ENCODE results near the gene SNF8. TPM values are rescaled to one million over a fixed set of nuclear protein-coding genes. Genes with fewer than 3 reads are reported as not detected.
A peak's percentile ranks its signal among the peaks of the same experiment; 100 is the strongest.

SNF8 gene, protein sequence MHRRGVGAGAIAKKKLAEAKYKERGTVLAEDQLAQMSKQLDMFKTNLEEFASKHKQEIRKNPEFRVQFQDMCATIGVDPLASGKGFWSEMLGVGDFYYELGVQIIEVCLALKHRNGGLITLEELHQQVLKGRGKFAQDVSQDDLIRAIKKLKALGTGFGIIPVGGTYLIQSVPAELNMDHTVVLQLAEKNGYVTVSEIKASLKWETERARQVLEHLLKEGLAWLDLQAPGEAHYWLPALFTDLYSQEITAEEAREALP
- 148 and 163 TPM in 2 replicates for total RNA-seq

DNA sequence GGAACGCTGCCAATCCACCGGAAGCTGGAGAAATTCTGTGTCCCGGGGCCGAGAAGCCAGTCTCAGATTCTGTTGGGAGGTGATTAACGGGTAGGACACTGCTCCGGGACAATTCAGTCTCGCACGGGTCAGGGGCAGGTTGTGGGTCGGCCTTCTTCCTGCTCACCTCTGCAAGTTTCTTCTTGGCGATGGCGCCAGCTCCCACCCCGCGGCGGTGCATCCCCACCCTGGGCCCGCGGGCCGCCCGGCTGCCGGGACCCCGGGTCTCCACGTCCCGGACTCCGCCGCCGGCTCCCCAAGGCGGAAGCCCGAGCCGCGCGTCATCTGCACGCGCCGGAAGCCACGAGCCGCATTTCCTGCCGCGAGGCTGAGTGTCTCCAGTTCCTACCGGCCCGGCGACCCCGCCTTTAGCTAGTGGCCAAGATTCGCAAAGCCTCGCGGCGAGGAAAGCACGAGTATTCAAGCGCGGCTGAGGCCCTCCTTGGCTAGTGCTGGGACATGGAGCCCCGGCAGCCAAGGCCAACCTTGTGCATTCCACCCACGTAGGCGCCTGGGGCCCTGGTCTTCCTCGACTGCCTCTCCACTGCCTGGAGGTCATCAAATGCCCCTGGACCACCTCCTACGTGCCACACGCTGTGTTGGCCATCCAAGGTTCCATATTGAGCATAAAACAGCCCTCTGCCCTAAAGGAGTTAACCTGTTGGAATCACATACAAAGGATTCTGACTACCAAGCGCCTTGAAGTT, at the start of gene SNF8:
Gene SNF8, minus strand, starts transcription at position 328 of the 746 bp plus-strand sequence. Its CDS starts 108 bp downstream, at position 220.
- Mint-ChIP-seq H3K4me3 (peak within 1 kb of the TSS; percentile 100), H3K27me3 (ENCODE audit: insufficient read depth) (no peaks in the 10 kb centered on the region), H3K36me3 (ENCODE audit: low read depth) (peaks cover 11% of the 10 kb centered on the region), H3K9me3 (no peaks in the 10 kb centered on the region), H3K27ac (peak within 1 kb of the TSS; percentile 97), H3K4me1 (ENCODE audit: low read depth) (peaks cover 15% of the 10 kb centered on the region)
- DNase-seq (ENCODE audit: low spot score), result peak; percentile 93
- intact Hi-C loops (cut with micrococcal nuclease), result loop anchor here (1.0 to 2.0 kb wide), 4 partner anchors 29 to 88 kb away; partner anchors contain the start of genes ATP5MC1 and UBE2Z

DNA sequence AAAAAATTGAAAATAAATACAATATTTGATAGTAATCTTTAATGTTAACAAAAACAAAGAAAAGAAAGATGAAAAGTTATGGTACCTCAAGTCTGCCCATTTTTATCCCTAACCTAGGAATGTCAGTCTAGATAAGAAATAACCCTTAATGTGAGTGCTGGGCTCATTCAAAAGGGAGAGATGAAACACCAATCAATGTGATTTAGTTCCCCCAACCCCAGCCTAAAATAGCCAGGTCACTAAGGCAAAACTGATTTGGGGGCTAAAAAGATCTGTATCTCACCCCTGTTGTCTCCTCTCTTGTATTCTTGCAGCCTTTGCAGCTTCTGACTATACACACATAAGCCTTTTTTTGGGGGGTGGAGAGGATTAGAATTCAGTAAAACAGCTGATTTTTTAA, 49.3 kb upstream of the SNF8 start:
- no peak overlapping the region for H3K27ac Mint-ChIP-seq
- peaks cover 75% of the 10 kb centered on the region for H3K27me3 Mint-ChIP-seq (ENCODE audit: insufficient read depth)
- H3K4me3 Mint-ChIP-seq, result no peak overlapping the region
- peaks cover 3% of the 10 kb centered on the region for H3K36me3 Mint-ChIP-seq (ENCODE audit: low read depth)
- intact Hi-C loops (cut with micrococcal nuclease), result loop anchor here (10.0 kb wide), 2 partner anchors 349 to 971 kb away; partner anchors contain the start of gene DLX4
- no peaks in the 10 kb centered on the region for H3K9me3 Mint-ChIP-seq
- DNase-seq (ENCODE audit: low spot score), result no peak
- H3K4me1 Mint-ChIP-seq (ENCODE audit: low read depth), result peaks cover 24% of the 10 kb centered on the region

DNA sequence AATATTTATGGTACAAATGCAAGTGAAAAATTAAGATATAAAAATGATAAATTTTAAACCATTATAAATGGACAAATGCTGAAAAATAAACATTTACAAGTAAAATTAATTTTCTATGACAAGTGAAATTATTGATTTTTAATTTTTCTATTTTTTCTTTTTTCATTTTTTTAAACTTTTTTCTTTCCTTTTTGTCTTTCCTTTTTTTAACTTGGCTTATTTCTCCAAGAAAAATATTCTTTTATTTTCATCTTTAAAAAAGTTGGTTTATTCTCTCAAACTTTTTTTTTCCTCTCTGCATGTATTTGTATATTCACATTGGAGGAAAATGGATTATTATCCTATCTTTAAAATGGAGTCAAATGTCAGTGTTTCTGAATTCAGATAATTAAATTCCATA, 48.7 kb upstream of the SNF8 start:
- no peak overlapping the region for H3K27ac Mint-ChIP-seq
- DNase-seq (ENCODE audit: low spot score), result no peak
- no peak overlapping the region for H3K4me3 Mint-ChIP-seq
- intact Hi-C loops (cut with micrococcal nuclease), result loop anchor here (10.0 kb wide), 2 partner anchors 349 to 971 kb away; partner anchors contain the start of gene DLX4
- H3K4me1 Mint-ChIP-seq (ENCODE audit: low read depth), result peaks cover 19% of the 10 kb centered on the region
- peaks cover 3% of the 10 kb centered on the region for H3K36me3 Mint-ChIP-seq (ENCODE audit: low read depth)
- H3K27me3 Mint-ChIP-seq (ENCODE audit: insufficient read depth), result peaks cover 69% of the 10 kb centered on the region
- H3K9me3 Mint-ChIP-seq, result no peaks in the 10 kb centered on the region

DNA sequence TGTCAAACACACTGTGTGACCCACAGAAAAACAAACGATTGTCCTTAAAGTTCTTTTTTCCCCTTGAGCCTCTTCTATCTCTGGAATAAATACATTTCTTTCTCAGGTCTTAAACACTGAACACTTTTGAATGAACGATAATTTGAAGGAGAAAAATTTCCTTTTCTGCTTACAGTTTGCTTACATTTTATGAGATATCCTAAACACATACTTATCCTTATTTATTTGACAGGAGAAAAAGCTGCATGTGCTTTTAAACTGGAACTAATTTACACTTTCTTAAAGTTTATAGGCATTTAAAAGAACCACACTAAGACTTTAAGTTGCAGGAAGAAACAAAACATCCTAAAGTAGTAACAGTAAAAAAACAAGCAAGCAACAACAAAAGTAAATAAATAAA, 47.8 kb upstream of the SNF8 start:
- H3K9me3 Mint-ChIP-seq, result no peaks in the 10 kb centered on the region
- peaks cover 64% of the 10 kb centered on the region for H3K27me3 Mint-ChIP-seq (ENCODE audit: insufficient read depth)
- H3K4me3 Mint-ChIP-seq, result no peak overlapping the region
- H3K4me1 Mint-ChIP-seq (ENCODE audit: low read depth), result peaks cover 15% of the 10 kb centered on the region
- H3K27ac Mint-ChIP-seq, result no peak overlapping the region
- no peak for DNase-seq (ENCODE audit: low spot score)
- peaks cover 3% of the 10 kb centered on the region for H3K36me3 Mint-ChIP-seq (ENCODE audit: low read depth)
- intact Hi-C loops (cut with micrococcal nuclease), result loop anchor here (10.0 kb wide), 2 partner anchors 348 to 972 kb away; partner anchors contain the start of gene DLX4

DNA sequence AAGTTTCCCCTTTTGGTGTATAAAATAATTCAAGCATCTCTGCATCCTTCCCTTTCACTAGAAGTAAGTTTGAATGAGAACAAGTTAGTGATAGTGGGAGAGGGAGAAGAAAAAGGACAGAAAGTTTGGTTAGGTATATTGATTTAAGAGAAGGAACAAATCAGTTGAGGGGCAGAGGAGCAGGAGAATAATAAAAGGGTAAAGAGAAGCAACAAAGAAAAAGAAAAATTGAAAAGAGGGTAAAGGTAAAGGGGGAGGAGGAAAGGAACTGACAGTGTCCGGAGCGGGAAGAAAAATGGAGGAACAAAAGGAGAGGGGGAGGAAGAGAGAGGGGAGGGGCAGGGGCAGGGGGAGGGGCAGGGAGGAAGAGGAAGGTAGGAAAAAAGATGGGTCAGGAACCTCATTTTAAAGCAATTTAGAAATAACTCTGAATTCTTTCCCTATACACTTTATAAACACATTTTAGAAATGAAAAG, 46.3 kb upstream of the SNF8 start:
- Mint-ChIP-seq H3K36me3 (ENCODE audit: low read depth) (peaks cover 3% of the 10 kb centered on the region), H3K4me1 (ENCODE audit: low read depth) (peaks cover 6% of the 10 kb centered on the region), H3K27ac (no peak overlapping the region), H3K9me3 (no peaks in the 10 kb centered on the region), H3K4me3 (no peak overlapping the region), H3K27me3 (ENCODE audit: insufficient read depth) (peaks cover 64% of the 10 kb centered on the region)
- DNase-seq (ENCODE audit: low spot score), result no peak
- intact Hi-C loops (cut with micrococcal nuclease), result loop anchor here (10.0 kb wide), 2 partner anchors 346 to 974 kb away; partner anchors contain the start of gene DLX4

DNA sequence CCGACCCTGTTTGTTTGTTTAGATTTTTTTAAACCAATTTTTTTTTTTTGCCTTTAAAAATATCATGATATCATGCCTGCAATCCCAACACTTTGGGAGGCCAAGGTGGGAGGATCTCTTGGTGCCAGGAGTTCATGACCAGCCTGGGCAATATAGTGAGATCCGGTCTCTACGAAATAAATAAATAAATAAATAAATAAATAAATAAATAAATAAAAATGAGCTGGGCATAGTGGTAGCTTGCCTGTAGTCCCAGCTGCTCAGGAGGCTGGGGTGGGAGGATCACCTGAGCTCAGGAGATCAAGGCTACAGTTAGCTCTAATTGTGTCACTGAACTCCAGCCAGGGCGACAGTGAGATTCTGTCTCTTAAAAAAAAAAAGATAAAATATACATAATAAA, 44.5 kb upstream of the SNF8 start:
- Mint-ChIP-seq H3K36me3 (ENCODE audit: low read depth) (no peaks in the 10 kb centered on the region), H3K27me3 (ENCODE audit: insufficient read depth) (peaks cover 55% of the 10 kb centered on the region), H3K4me3 (no peak overlapping the region), H3K4me1 (ENCODE audit: low read depth) (no peaks in the 10 kb centered on the region), H3K27ac (no peak overlapping the region), H3K9me3 (no peaks in the 10 kb centered on the region)
- intact Hi-C loops (cut with micrococcal nuclease), result no loop called here
- DNase-seq (ENCODE audit: low spot score), result no peak

DNA sequence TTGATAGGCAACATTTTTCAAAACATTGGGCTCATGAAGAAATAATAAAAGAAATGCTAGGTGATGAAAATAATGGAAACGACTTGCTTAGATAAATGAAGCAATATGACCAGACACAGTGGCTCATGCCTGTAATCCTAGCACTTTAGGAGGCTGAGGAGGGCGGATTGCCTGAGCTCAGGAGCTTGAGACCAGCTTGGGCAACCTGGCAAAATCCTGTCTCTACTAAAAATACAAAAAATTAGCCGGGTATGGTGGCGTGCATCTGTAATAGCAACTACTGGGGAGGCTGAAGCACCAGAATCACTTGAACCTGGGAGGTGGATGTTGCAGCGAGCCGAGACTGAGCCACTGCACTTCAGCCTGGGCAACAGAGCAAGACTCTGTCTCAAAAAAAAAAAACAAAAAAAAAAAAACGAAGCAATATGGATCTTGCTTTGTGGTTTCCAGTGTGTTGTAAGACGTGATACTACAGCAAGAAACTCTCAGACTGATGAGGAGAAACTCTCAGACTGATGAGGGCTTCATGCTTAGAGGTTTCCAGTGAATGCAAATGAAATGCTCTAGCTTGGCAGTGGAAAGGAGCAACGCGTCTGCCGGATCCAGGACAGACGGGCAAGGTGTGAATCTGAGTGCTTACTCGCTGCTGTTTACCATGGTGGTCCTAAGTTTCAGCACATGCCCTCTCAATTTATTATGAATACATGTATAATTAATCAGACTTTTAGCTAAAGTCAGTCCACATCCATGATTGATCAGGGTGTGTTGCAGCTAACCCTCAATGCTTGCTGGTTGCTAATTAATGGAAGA, 41.0 kb upstream of the SNF8 start:
- no peak overlapping the region for H3K4me3 Mint-ChIP-seq
- peaks cover 42% of the 10 kb centered on the region for H3K27me3 Mint-ChIP-seq (ENCODE audit: insufficient read depth)
- H3K36me3 Mint-ChIP-seq (ENCODE audit: low read depth), result no peaks in the 10 kb centered on the region
- intact Hi-C loops (cut with micrococcal nuclease), result loop anchor here (2.0 kb wide), 1 partner anchor 23 kb away; no protein-coding TSS in a partner anchor
- H3K27ac Mint-ChIP-seq, result no peak overlapping the region
- DNase-seq (ENCODE audit: low spot score), result no peak
- H3K9me3 Mint-ChIP-seq, result no peaks in the 10 kb centered on the region
- H3K4me1 Mint-ChIP-seq (ENCODE audit: low read depth), result no peaks in the 10 kb centered on the region

DNA sequence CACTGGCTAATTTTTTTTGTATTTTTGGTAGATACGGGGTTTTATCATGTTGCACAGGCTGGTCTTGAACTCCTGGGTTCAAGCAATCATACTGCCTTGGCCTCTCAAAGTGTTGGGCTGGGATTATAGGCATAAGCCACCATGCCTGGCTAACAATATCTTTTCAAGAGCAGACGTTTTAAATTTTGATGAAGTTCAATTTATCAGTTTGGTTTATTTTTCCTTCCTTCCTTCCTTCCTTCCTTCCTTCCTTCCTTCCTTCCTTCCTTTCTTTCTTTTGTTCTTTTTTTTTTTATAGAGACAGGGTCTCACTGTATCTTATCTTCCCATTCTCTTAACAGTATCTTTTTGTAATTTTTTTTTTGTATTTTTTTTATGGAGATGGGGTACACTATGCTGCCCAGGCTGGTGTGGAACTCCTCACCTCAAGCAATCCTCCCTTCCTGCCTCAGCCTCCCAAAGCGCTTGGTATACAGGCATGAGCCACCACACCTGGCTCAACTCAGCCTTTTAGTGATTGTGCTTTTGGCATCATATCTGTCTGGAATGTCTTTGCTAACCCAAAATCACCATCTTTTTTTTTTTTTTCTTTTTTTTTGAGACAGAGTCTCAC, 37.4 kb upstream of the SNF8 start:
- H3K4me1 Mint-ChIP-seq (ENCODE audit: low read depth), result no peaks in the 10 kb centered on the region
- no peak for DNase-seq (ENCODE audit: low spot score)
- no peaks in the 10 kb centered on the region for H3K36me3 Mint-ChIP-seq (ENCODE audit: low read depth)
- H3K9me3 Mint-ChIP-seq, result no peaks in the 10 kb centered on the region
- H3K4me3 Mint-ChIP-seq, result no peak overlapping the region
- H3K27me3 Mint-ChIP-seq (ENCODE audit: insufficient read depth), result peaks cover 30% of the 10 kb centered on the region
- no peak overlapping the region for H3K27ac Mint-ChIP-seq
- intact Hi-C loops (cut with micrococcal nuclease), result no loop called here

DNA sequence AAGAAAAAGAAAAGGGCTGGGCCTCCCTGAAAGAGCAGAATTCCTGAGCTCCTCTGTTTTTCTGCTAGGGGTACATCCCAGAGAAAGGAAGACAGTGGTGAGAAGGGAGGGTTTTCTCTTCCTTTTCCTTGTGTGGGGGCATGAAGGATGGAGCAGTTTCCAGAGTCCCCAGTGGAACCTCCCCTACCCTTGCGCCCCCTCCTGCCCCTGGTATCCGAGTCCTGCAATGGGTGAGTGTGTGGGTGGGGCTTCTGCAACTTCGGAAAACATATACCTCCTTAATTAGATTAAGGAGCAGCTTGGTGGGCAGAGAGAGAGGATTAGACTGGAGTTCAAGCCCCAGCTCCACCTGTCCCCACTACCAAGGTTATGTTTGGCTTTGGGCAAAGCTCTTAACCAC, 29.2 kb upstream of the SNF8 start:
- Mint-ChIP-seq H3K27me3 (ENCODE audit: insufficient read depth) (peaks cover 39% of the 10 kb centered on the region), H3K36me3 (ENCODE audit: low read depth) (no peaks in the 10 kb centered on the region), H3K4me1 (ENCODE audit: low read depth) (peaks cover 4% of the 10 kb centered on the region), H3K9me3 (no peaks in the 10 kb centered on the region), H3K4me3 (no peak overlapping the region), H3K27ac (no peak overlapping the region)
- DNase-seq (ENCODE audit: low spot score), result no peak
- intact Hi-C loops (cut with micrococcal nuclease), result no loop called here

DNA sequence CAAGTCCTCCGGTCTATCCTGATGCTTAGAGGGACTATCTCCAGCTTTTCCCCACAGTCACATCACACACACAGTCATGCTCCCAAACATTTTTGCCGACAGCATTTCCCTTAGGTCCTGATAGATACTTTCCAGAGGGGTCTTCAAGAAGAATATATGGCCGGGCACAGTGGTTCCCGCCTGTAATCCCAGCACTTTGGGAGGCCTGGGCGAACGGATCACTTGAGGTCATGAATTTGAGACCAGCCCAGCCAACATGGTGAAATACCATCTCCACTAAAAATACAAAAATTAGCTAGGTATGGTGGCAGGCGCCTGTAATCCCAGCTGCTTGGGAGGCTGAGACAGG, 28.1 kb upstream of the SNF8 start:
- intact Hi-C loops (cut with micrococcal nuclease), result no loop called here
- no peak for DNase-seq (ENCODE audit: low spot score)
- H3K27me3 Mint-ChIP-seq (ENCODE audit: insufficient read depth), result peaks cover 45% of the 10 kb centered on the region
- no peak overlapping the region for H3K4me3 Mint-ChIP-seq
- peaks cover 4% of the 10 kb centered on the region for H3K4me1 Mint-ChIP-seq (ENCODE audit: low read depth)
- no peaks in the 10 kb centered on the region for H3K9me3 Mint-ChIP-seq
- H3K36me3 Mint-ChIP-seq (ENCODE audit: low read depth), result no peaks in the 10 kb centered on the region
- H3K27ac Mint-ChIP-seq, result no peak overlapping the region

DNA sequence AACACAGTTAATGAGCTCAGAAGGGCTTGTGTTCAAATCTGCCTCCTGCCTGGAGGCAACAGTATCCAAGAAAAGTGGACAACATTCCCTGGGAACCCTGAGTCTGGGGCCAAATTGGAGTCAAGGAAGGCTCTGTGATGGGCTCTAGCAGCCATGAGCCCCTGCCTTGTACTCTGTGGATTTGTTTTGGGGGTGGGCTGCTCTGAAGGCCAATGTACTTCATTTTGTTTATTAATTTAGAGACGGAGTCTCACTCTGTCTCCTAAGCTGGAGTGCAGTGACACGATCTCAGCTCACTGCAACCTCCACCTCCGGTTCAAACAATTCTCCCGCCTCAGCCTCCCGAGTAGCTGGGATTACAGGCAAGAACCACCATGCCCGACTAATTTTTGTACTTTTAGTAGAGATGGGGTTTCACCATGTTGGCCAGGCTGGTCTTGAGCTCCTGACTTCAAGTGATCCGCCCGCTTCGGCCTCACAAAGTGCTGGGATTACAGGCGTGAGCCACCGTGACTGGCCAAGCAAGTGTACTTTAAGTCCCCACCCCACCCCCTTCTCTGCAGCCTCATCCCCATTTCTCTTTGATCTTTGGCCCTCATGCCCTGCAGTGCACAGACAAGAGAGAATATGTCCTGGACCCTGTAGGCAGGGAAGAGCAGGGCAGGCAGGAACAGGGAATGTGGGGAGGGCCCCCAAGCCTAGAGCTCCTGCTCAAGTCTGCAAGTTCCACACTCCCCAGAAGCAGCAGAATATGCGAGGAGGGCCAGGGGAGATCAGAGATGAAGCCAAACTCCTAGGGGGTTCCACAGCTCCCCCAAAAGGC, 26.4 kb upstream of the SNF8 start:
- Mint-ChIP-seq H3K36me3 (ENCODE audit: low read depth) (no peaks in the 10 kb centered on the region), H3K27me3 (ENCODE audit: insufficient read depth) (peaks cover 47% of the 10 kb centered on the region), H3K9me3 (no peaks in the 10 kb centered on the region), H3K27ac (no peak overlapping the region), H3K4me3 (no peak overlapping the region), H3K4me1 (ENCODE audit: low read depth) (peaks cover 4% of the 10 kb centered on the region)
- intact Hi-C loops (cut with micrococcal nuclease), result no loop called here
- no peak for DNase-seq (ENCODE audit: low spot score)

DNA sequence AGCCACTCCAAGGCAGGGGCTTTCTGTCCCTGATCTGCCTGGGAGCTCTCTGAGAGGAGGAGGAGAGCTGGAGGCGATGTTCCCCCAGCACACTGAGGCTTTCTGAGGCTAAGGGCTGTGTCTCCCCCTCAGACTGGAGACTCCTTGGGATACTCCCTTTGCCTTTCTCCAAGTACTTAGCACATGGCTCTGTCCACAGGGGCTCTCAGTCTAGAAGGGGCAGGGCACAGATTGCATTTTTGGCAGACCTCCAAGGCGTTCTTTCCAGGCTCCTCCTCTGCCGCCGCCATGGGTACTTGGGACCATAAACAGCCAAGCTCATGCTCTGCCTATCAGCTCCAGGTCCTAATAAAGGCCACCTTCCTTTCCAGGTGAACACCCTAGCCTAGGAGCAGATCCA, 25.6 kb upstream of the SNF8 start:
- H3K4me3 Mint-ChIP-seq, result no peak overlapping the region
- no peak for DNase-seq (ENCODE audit: low spot score)
- intact Hi-C loops (cut with micrococcal nuclease), result no loop called here
- H3K27me3 Mint-ChIP-seq (ENCODE audit: insufficient read depth), result peaks cover 45% of the 10 kb centered on the region
- H3K9me3 Mint-ChIP-seq, result no peaks in the 10 kb centered on the region
- no peak overlapping the region for H3K27ac Mint-ChIP-seq
- no peaks in the 10 kb centered on the region for H3K36me3 Mint-ChIP-seq (ENCODE audit: low read depth)
- peaks cover 4% of the 10 kb centered on the region for H3K4me1 Mint-ChIP-seq (ENCODE audit: low read depth)

Measured in activated T-helper 1 cell treated with anti-CD3 and anti-CD28 coated beads, Interleukin-12 subunit alpha, Interleukin-12 subunit beta, Interleukin-2, Interleukin-4 antibody, amounts not matched to agents 30 ng/mL and 10 ng/mL and 1 ng/mL, durations not matched to agents 14 hours and 24 hours and 36 hours (primary cell).